ENCODE data around the gene PDF.
"Not testable (repeated sequence)": the region's sequence is repeated elsewhere in the genome, so short reads cannot be mapped to it uniquely, and the experiment has no call there.

PDF gene

GRCh38 chr16:69330286-69331109 is at the start of gene PDF:
PDF (minus strand) TSS chr16:69330588; CDS start chr16:69330570, 18 bp downstream.
- peak; percentile 86 for DNase-seq (ENCODE audit: low spot score)

- DNase-seq (ENCODE audit: low spot score), result no peak
Observed at GRCh38 chr16:69378760-69379159, 48.4 kb upstream of the PDF start.

GRCh38 chr16:69378036-69378435 is 47.6 kb upstream of the PDF start:
- no peak for DNase-seq (ENCODE audit: low spot score)

- DNase-seq (ENCODE audit: low spot score), result no peak
Observed at GRCh38 chr16:69376393-69377059, 46.1 kb upstream of the PDF start.

- no peak for DNase-seq (ENCODE audit: low spot score)
Observed at GRCh38 chr16:69373019-69373418, 42.6 kb upstream of the PDF start.

- DNase-seq (ENCODE audit: low spot score), result peak; percentile 93
Observed at GRCh38 chr16:69371564-69371963, 41.2 kb upstream of the PDF start.

- DNase-seq (ENCODE audit: low spot score), result no peak
Observed at GRCh38 chr16:69368866-69369265, 38.5 kb upstream of the PDF start.

GRCh38 chr16:69367980-69368379 is 37.6 kb upstream of the PDF start:
- DNase-seq (ENCODE audit: low spot score), result no peak

- no peak for DNase-seq (ENCODE audit: low spot score)
Observed at GRCh38 chr16:69366431-69366830, 36.0 kb upstream of the PDF start.

GRCh38 chr16:69365901-69366300 is 35.5 kb upstream of the PDF start:
- no peak for DNase-seq (ENCODE audit: low spot score)

GRCh38 chr16:69364088-69364487 is 33.7 kb upstream of the PDF start:
- DNase-seq (ENCODE audit: low spot score), result no peak

- no peak for DNase-seq (ENCODE audit: low spot score)
Observed at GRCh38 chr16:69363281-69363717, 32.9 kb upstream of the PDF start.

GRCh38 chr16:69360070-69360469 is 29.7 kb upstream of the PDF start:
- DNase-seq (ENCODE audit: low spot score), result not testable (repeated sequence)

GRCh38 chr16:69351309-69352027 is 21.1 kb upstream of the PDF start, which contains the start of gene TMED6:
TMED6 (minus strand) TSS chr16:69351786; CDS start chr16:69351753, 33 bp downstream.
- DNase-seq (ENCODE audit: low spot score), result no peak

- DNase-seq (ENCODE audit: low spot score), result no peak
Observed at GRCh38 chr16:69350536-69351133, 20.2 kb upstream of the PDF start.

GRCh38 chr16:69349536-69349935 is 19.1 kb upstream of the PDF start:
- no peak for DNase-seq (ENCODE audit: low spot score)

GRCh38 chr16:69348222-69348621 is 17.8 kb upstream of the PDF start:
- no peak for DNase-seq (ENCODE audit: low spot score)

GRCh38 chr16:69346683-69347082 is 16.3 kb upstream of the PDF start:
- no peak for DNase-seq (ENCODE audit: low spot score)

GRCh38 chr16:69345923-69346322 is 15.5 kb upstream of the PDF start:
- no peak for DNase-seq (ENCODE audit: low spot score)

GRCh38 chr16:69344171-69344570 is 13.8 kb upstream of the PDF start:
- no peak for DNase-seq (ENCODE audit: low spot score)

- DNase-seq (ENCODE audit: low spot score), result no peak
Observed at GRCh38 chr16:69340095-69340644, 9.8 kb upstream of the PDF start.

Measured in NAMALWA (cell line).